Activated CD8-positive, alpha-beta memory T cell treated with anti-CD3 and anti-CD28 coated beads for 36 hours (primary cell): ENCODE results near the gene ATF7. TPM values are rescaled to one million over a fixed set of nuclear protein-coding genes. Genes with fewer than 3 reads are reported as not detected.
"Not testable (repeated sequence)": the region's sequence is repeated elsewhere in the genome, so short reads cannot be mapped to it uniquely, and the experiment has no call there.

Source experiments
- CTCF ChIA-PET: fragments of 350-600 bp; sonication (Branson Sonifier 250); formaldehyde crosslinking; loops from one replicate; lab custom pipeline; 2021; ENCODE audit warnings: antibody characterized with exemption; lab: Charles Lee
- POLR2A ChIA-PET: fragments of 350-600 bp; sonication (Branson Sonifier 250); formaldehyde crosslinking; loops from one replicate; lab custom pipeline; 2021; ENCODE audit warnings: antibody characterized with exemption; lab: Charles Lee
- total RNA-seq, 2 experiments: library from RNA; stranded (reverse); gene quantifications; one replicate each; pipeline ENCODE4 v1.2.3, GENCODE V29; 2021

Gene ATF7
- total RNA-seq, 2 experiments from 2014 or later = 23.3 to 23.6 TPM

DNA sequence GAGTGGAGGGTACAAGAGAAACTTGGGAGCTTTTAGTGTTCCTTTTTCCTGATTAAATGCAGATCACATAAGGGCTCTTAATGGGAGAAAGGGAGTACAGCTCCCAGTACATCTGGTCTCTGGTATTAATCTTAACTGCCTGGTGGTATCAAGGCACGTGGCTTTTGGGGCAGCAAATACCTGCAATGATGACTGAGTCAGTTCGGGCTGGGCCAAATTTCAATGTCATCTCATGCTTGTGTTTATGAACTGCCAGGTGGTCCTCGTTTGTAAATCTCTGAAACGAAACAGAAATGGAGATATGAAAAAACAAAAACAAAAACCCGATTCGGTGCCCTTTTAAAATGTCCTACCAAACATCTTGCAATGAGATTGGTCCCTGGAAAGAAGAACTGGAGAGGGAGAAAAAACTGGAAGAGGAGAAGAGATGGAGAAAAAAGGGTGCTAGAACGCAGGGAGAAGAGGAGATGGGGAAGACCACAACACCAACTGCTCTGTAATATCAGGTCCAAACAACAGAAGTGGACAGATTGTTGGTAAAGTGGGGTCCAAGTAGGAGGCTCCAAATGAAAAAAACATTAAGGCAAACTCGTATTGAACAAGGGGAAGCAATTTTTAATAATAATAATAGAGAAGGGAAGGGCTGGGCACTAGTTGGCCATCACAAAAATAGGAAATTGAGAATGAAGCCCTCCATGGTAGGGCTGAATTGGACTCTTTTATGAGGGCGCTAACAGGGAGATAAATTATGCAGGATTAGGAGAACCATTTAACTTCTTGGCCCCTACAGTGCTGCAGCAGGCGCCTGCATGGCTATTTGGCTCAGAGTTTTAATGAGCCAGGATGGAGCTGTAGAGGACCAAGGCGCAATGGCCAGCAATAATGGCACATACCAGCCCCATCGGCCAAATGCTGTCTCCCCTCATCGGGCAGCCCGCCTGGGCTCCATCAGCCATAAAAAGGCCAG is 73.5 kb downstream of the ATF7 start:
- CTCF ChIA-PET = interaction anchor here (1.4 kb wide), 1 partner anchor 43 kb away, joined by 5 read pairs; no protein-coding TSS in a partner anchor
- POLR2A ChIA-PET = no interaction called here

DNA sequence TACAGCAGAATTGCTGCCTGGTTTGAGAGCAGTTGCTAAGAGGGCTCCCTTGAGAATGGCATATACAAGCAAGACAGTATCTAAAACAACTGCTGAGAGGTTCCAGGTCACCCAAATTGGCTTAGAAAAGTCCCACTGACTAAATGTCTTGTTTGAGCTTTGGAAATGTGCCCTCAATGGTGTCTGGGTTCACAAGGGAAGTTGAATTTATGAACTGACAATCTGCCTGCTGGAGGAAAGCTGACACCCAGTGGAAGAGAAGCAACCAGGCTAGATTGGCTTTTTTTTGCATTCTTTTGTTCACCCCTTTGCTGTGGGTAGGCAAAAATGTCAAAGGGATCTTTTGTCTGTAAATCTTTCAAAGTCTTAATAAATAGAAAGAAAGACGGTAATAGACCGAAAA is 74.3 kb downstream of the ATF7 start:
- POLR2A ChIA-PET = no interaction called here
- CTCF ChIA-PET = interaction anchor here (1.1 to 1.4 kb wide), 2 partner anchors 43 to 138 kb away, joined by 4 to 5 read pairs; no protein-coding TSS in a partner anchor

- ChIA-PET CTCF (no interaction called here), POLR2A (no interaction called here)
These were observed 75.6 kb downstream of the ATF7 start for GRCh38 chr12:53550595-53550994.

DNA sequence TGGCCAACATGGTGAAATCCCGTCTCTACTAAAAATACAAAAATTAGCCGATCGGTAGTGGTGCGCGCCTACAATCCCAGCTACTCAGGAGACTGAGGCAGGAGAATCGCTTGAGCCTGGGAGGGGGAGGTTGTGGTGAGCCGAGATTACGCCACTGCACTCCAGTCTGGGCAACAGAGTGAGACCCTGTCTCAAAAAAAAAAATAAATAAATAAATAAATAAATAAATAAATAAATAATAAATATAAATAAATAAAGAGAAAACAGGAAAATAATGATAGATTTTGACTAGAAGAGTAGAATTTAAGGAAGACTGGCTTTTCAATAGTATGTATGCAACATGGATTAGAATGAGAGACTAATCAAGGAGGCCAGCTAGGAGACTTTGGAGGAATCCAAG is 76.1 kb downstream of the ATF7 start:
- POLR2A ChIA-PET = not testable (repeated sequence)
- CTCF ChIA-PET = interaction anchor here (1.0 kb wide), 1 partner anchor 27 kb away, joined by 5 read pairs; no protein-coding TSS in a partner anchor

GRCh38 chr12:53548354-53548753 is 77.8 kb downstream of the ATF7 start:
- CTCF ChIA-PET = interaction anchor here (0.9 kb wide), 1 partner anchor 11 kb away, joined by 3 read pairs; no protein-coding TSS in a partner anchor
- POLR2A ChIA-PET = not testable (repeated sequence)

DNA sequence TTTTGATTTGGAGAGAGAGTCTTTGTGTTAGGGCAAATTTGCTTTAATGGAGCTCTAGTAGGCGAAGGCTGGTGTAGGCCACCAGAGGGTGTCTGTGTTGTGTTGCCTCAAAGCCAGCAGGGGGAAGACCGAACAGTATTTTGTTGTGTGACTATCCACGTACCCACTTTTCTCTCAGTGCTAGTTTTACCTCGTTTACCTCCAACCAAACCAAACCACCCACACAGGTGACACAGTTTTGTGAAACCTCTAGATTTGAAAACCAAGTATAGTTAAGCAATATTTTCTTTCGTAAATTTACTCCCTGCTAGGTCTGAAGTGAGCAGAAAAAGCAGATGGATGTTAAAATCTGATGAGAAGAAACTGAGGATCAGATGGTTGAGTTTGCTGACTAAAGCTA is 82.6 kb downstream of the ATF7 start:
- CTCF ChIA-PET = interaction anchor here (0.5 to 2.5 kb wide), 20 partner anchors 14 to 203 kb away, joined by 3 to 27 read pairs (median 3); partner anchors contain the start of genes ATF7 and ATP5MC2
- POLR2A ChIA-PET = interaction anchor here (1.3 kb wide), 1 partner anchor 133 kb away, joined by 3 read pairs; no protein-coding TSS in a partner anchor

DNA sequence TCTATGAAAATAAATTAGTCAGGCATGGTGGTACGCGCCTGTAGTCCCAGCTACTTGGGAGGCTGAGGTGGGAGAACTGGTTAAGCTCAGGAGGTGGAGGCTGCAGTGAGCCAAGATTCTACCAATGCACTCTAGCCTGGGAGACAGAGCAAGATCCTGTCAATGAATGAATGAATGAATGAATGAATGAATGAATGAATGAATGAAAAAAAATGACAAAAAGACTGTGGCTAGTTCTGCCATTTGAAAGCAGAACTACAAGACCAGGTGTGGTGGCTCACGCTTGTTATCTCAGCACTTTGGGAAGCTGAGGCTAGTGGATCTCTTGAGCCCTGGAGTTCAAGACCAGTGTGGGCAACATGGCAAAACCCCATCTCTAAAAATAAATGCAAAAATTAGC is 86.7 kb downstream of the ATF7 start:
- ChIA-PET POLR2A (no interaction called here), CTCF (interaction anchor here (0.9 kb wide), 1 partner anchor 205 kb away, joined by 3 read pairs; no protein-coding TSS in a partner anchor)

- POLR2A ChIA-PET = no interaction called here
- CTCF ChIA-PET = no interaction called here
These were observed 87.9 kb downstream of the ATF7 start for GRCh38 chr12:53538209-53538689.

- ChIA-PET POLR2A (no interaction called here), CTCF (no interaction called here)
These were observed 89.2 kb downstream of the ATF7 start for GRCh38 chr12:53536962-53537361.

DNA sequence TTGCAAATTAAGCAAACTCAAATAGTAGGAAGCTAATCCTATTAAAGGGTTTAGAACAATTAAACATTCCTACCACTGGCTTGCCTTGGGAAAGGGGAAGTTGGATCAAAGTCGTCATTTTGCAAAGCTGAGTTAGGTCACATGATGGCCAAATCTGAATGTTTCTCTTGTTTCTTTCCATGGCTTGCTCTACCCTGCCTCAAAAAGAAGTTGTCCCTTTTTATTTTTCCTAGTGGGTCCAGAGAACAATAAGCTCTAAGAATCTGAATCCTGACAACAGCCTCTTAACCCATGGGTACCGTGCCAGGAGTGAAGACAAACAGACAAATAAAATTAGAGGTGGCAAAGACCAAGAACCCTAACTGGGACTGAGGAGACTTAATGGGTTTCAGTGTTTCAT is 92.7 kb downstream of the ATF7 start:
- POLR2A ChIA-PET = no interaction called here
- CTCF ChIA-PET = interaction anchor here (1.1 kb wide), 1 partner anchor 20 kb away, joined by 3 read pairs; no protein-coding TSS in a partner anchor

- ChIA-PET POLR2A (no interaction called here), CTCF (interaction anchor here (1.1 kb wide), 1 partner anchor 19 kb away, joined by 3 read pairs; no protein-coding TSS in a partner anchor)
These were observed 93.4 kb downstream of the ATF7 start for GRCh38 chr12:53532524-53533445.

DNA sequence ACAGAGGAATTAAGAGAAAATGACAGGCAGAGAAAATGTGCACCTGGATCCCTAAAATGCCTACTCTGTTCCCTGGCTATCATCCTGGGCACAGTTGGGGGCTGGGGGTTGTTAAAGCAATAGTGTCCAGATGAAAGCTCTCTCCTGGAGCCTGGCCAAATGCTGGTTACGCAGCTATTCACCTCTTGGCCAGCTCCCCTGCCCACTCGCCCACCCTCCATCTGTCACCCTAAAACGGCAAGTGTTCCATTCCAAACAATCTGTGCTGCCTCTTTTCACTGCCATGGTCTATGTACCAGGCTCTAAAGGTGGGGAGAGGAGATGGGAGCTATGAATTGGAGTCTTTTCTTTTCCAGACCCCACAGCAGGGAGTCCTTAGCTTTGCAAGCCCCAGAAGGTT is 94.2 kb downstream of the ATF7 start:
- POLR2A ChIA-PET = no interaction called here

GRCh38 chr12:53530920-53531319 is 95.3 kb downstream of the ATF7 start:
- ChIA-PET CTCF (interaction anchor here (0.6 kb wide), 2 partner anchors 16 to 75 kb away, joined by 3 to 4 read pairs; no protein-coding TSS in a partner anchor), POLR2A (no interaction called here)

More for the DNA sequence above, 94.2 kb downstream of the ATF7 start:
- CTCF ChIA-PET = interaction anchor here (0.6 kb wide), 1 partner anchor 41 kb away, joined by 4 read pairs; no protein-coding TSS in a partner anchor

- CTCF ChIA-PET = interaction anchor here (1.8 kb wide), 1 partner anchor 13 kb away, joined by 7 read pairs; no protein-coding TSS in a partner anchor
- POLR2A ChIA-PET = no interaction called here
These were observed 96.1 kb downstream of the ATF7 start for GRCh38 chr12:53530061-53530460.

GRCh38 chr12:53524476-53524875 is 101.7 kb downstream of the ATF7 start:
- CTCF ChIA-PET = no interaction called here
- POLR2A ChIA-PET = no interaction called here

- POLR2A ChIA-PET = no interaction called here
- CTCF ChIA-PET = interaction anchor here (0.9 to 1.0 kb wide), 2 partner anchors 18 to 27 kb away, joined by 3 to 5 read pairs; no protein-coding TSS in a partner anchor
These were observed 103.1 kb downstream of the ATF7 start for GRCh38 chr12:53523131-53523530.

DNA sequence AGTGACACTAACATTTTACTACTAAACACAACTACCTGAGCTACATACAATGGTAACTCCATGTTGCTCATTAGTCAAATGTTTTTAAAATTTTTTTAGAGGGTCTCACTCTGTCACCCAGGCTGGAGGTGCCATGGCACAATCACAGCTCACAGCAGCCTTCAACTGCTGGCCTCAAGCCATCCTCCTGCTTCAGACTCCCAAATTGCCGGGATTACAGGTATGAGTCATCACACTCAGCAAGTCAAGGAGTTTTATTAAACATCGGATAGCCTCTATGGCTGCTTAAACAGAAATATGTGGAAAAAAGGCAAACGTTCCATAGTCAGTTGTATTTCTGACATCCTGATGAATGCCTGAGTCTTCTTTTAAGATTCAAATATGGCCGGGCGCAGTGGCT is 107.8 kb downstream of the ATF7 start:
- ChIA-PET POLR2A (no interaction called here), CTCF (interaction anchor here (0.7 to 1.3 kb wide), 2 partner anchors 9 to 446 kb away, joined by 4 to 5 read pairs; no protein-coding TSS in a partner anchor)

- CTCF ChIA-PET = interaction anchor here (1.5 kb wide), 1 partner anchor 158 kb away, joined by 3 read pairs; the partner anchor contains the start of gene ATP5MC2
- POLR2A ChIA-PET = no interaction called here
These were observed 109.3 kb downstream of the ATF7 start for GRCh38 chr12:53516758-53517455.
